ENCODE measurements around the gene SPPL3.

Gene SPPL3

GRCh38 chr12:120895532-120895931, 8.6 kb downstream of the SPPL3 start:
- H3K4me3 ChIP-seq (ENCODE audit: low read length): no peak overlapping the region
- H3K36me3 ChIP-seq (ENCODE audit: control insufficient read depth, low read length): peaks cover 11% of the 10 kb centered on the region
- no peaks in the 10 kb centered on the region for H3K9me2 ChIP-seq (replicated peaks; ENCODE audit: control insufficient read depth, low read length)
- no peaks in the 10 kb centered on the region for H3K4me1 ChIP-seq (ENCODE audit: control insufficient read depth, low read length)
- H3K4me2 ChIP-seq (ENCODE audit: low read length): no peak overlapping the region
- peaks cover 87% of the 10 kb centered on the region for H3K79me2 ChIP-seq (ENCODE audit: control insufficient read depth, low read length)
- TF ChIP-seq CTCF (IDR thresholded peaks at IDR 0.05; ENCODE audit: low read depth, low read length, poor library complexity, severe bottlenecking) (no peak), EZH2phosphoT487 (IDR thresholded peaks at IDR 0.05; ENCODE audit: borderline replicate concordance, low read length) (no peak)
- no peaks in the 10 kb centered on the region; the same call in 1 of the 2 replicates for H3F3A ChIP-seq (ENCODE audit: control insufficient read depth, insufficient read depth)
- no peaks in the 10 kb centered on the region for H3K9me3 ChIP-seq (ENCODE audit: control insufficient read depth, insufficient read depth, low read length)
- H4K20me1 ChIP-seq (ENCODE audit: control insufficient read depth, insufficient read depth, low read depth, low read length): peaks cover 16% of the 10 kb centered on the region
- H3K27me3 ChIP-seq (ENCODE audit: control insufficient read depth, low read length): no peaks in the 10 kb centered on the region
- H3K27ac ChIP-seq (ENCODE audit: low read depth, low read length): no peak overlapping the region

GRCh38 chr12:120892265-120892664, 11.9 kb downstream of the SPPL3 start:
- H3K9me2 ChIP-seq (replicated peaks; ENCODE audit: control insufficient read depth, low read length): no peaks in the 10 kb centered on the region
- H3K4me3 ChIP-seq (ENCODE audit: low read length): no peak overlapping the region
- H3K9me3 ChIP-seq (ENCODE audit: control insufficient read depth, insufficient read depth, low read length): no peaks in the 10 kb centered on the region
- H3K27me3 ChIP-seq (ENCODE audit: control insufficient read depth, low read length): no peaks in the 10 kb centered on the region
- H4K20me1 ChIP-seq (ENCODE audit: control insufficient read depth, insufficient read depth, low read depth, low read length): peaks cover 9% of the 10 kb centered on the region; the same call in 1 of the 2 replicates
- TF ChIP-seq EZH2phosphoT487 (IDR thresholded peaks at IDR 0.05; ENCODE audit: borderline replicate concordance, low read length) (no peak), CTCF (IDR thresholded peaks at IDR 0.05; ENCODE audit: low read depth, low read length, poor library complexity, severe bottlenecking) (no peak)
- no peak overlapping the region for H3K4me2 ChIP-seq (ENCODE audit: low read length)
- H3K4me1 ChIP-seq (ENCODE audit: control insufficient read depth, low read length): peaks cover 1% of the 10 kb centered on the region; the same call in 1 of the 2 replicates
- peaks cover 85% of the 10 kb centered on the region for H3K79me2 ChIP-seq (ENCODE audit: control insufficient read depth, low read length)
- no peaks in the 10 kb centered on the region; the same call in none of the 2 replicates for H3K36me3 ChIP-seq (ENCODE audit: control insufficient read depth, low read length)
- no peak overlapping the region for H3K27ac ChIP-seq (ENCODE audit: low read depth, low read length)
- H3F3A ChIP-seq (ENCODE audit: control insufficient read depth, insufficient read depth): no peaks in the 10 kb centered on the region

DNA sequence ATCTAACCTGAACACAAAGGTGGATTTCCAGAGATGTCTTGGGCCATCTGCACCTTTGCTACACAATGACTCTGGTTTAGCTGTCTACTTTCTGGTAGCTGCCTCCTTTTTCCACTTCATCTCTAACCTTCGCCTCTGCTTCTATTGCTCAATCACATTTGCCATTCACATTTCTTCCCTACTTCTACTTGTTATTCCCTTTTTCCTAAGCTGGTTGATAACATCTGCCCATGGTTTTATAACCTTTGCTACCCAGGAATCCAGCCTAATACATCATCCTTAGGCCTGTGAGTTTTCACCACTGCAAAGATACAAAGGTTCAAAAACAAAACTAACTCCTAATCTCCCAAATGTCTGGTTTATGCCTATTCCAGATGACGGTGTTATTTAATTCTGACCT, 13.2 kb downstream of the SPPL3 start:
- no peak for TF ChIP-seq EZH2phosphoT487 (IDR thresholded peaks at IDR 0.05; ENCODE audit: borderline replicate concordance, low read length)
- Histone ChIP-seq H3K27ac (ENCODE audit: low read depth, low read length) (no peak overlapping the region), H4K20me1 (ENCODE audit: control insufficient read depth, insufficient read depth, low read depth, low read length) (peaks cover 9% of the 10 kb centered on the region), H3F3A (ENCODE audit: control insufficient read depth, insufficient read depth) (no peaks in the 10 kb centered on the region), H3K36me3 (ENCODE audit: control insufficient read depth, low read length) (no peaks in the 10 kb centered on the region; the same call in none of the 2 replicates), H3K27me3 (ENCODE audit: control insufficient read depth, low read length) (no peaks in the 10 kb centered on the region), H3K79me2 (ENCODE audit: control insufficient read depth, low read length) (peaks cover 85% of the 10 kb centered on the region), H3K9me2 (replicated peaks; ENCODE audit: control insufficient read depth, low read length) (no peaks in the 10 kb centered on the region), H3K4me1 (ENCODE audit: control insufficient read depth, low read length) (peaks cover 13% of the 10 kb centered on the region), H3K4me2 (ENCODE audit: low read length) (no peak overlapping the region), H3K4me3 (ENCODE audit: low read length) (no peak overlapping the region), H3K9me3 (ENCODE audit: control insufficient read depth, insufficient read depth, low read length) (no peaks in the 10 kb centered on the region)

- no peak overlapping the region for H3K4me3 ChIP-seq (ENCODE audit: low read length)
Observed at GRCh38 chr12:120887253-120888043, 16.7 kb downstream of the SPPL3 start.

More at GRCh38 chr12:120887253-120888043, 16.7 kb downstream of the SPPL3 start:
- peaks cover 18% of the 10 kb centered on the region for H3K4me1 ChIP-seq (ENCODE audit: control insufficient read depth, low read length)
- peaks cover 3% of the 10 kb centered on the region for H4K20me1 ChIP-seq (ENCODE audit: control insufficient read depth, insufficient read depth, low read depth, low read length)
- no peaks in the 10 kb centered on the region for H3K27me3 ChIP-seq (ENCODE audit: control insufficient read depth, low read length)
- H3K9me3 ChIP-seq (ENCODE audit: control insufficient read depth, insufficient read depth, low read length): no peaks in the 10 kb centered on the region
- no peaks in the 10 kb centered on the region; the same call in 1 of the 2 replicates for H3K36me3 ChIP-seq (ENCODE audit: control insufficient read depth, low read length)
- no peaks in the 10 kb centered on the region for H3F3A ChIP-seq (ENCODE audit: control insufficient read depth, insufficient read depth)
- H3K79me2 ChIP-seq (ENCODE audit: control insufficient read depth, low read length): peaks cover 93% of the 10 kb centered on the region
- H3K27ac ChIP-seq (ENCODE audit: low read depth, low read length): no peak overlapping the region
- TF ChIP-seq CTCF (IDR thresholded peaks at IDR 0.05; ENCODE audit: low read depth, low read length, poor library complexity, severe bottlenecking) (no peak), EZH2phosphoT487 (IDR thresholded peaks at IDR 0.05; ENCODE audit: borderline replicate concordance, low read length) (no peak)
- no peaks in the 10 kb centered on the region for H3K9me2 ChIP-seq (replicated peaks; ENCODE audit: control insufficient read depth, low read length)
- no peak overlapping the region for H3K4me2 ChIP-seq (ENCODE audit: low read length)
